K562 (cell line): Measurements from ENCODE around the gene DNAH10. TPM values are rescaled to one million over a fixed set of nuclear protein-coding genes. Genes with fewer than 3 reads are reported as not detected.
A peak's percentile ranks its signal among the peaks of the same experiment; 100 is the strongest.

ENCODE experiments used
- ATAC-seq: fragments of 200-7000 bp; cut with Tn5 transposase; 3 replicates; pipeline ENCODE4 v1.9.1; 2020; ENCODE audit warnings: moderate library complexity
- BruUV-seq: library from RNA; stranded (reverse); fragments of 400-500 nt; replicated peaks from 2 replicates; lab custom pipeline; 2021; lab: Mats Ljungman, UMichigan
- CTCF ChIA-PET: fragments of 300-600 bp; formaldehyde crosslinking; extraction: SDS; loops from one replicate; lab custom pipeline; 2021; ENCODE audit warnings: low intra/inter-chr PET ratio; lab: Yijun Ruan, JAX
- POLR2A ChIA-PET: fragments of 300-600, 350-650 bp; sonication (Branson Sonifier 250); formaldehyde crosslinking; extraction: SDS; loops from one replicate; lab custom pipeline; 2021; ENCODE audit warnings: antibody characterized with exemption, inconsistent platforms; lab: Yijun Ruan, JAX
- DNase-seq, 4 experiments: peaks; one replicate each; pipeline versions ENCODE4 v3.0.0 to v3.0.0-alpha.2; 2011 to 2018; ENCODE audit warnings: low spot score in 3 of 4, mixed read lengths in 3 of 4; ENCODE audit errors: extremely low read depth in 1 of 4
- FAIRE-seq: peaks from 2 replicates; lab custom pipeline; 2011; peaks lifted over from hg19 to GRCh38; lab: Jason Lieb, UNC
- H2AFZ ChIP-seq: 2 replicates; pipeline ENCODE4 v1.6.0; 2011; ENCODE audit warnings: low read depth, low read length, control low read depth, inconsistent platforms
- H3K27ac ChIP-seq: fragments of 200-600 bp; 3 replicates; pipeline ENCODE4 v1.8.0; 2011; ENCODE audit warnings: low read depth, mild to moderate bottlenecking, control low read depth, inconsistent platforms, low read length, moderate library complexity, mixed read lengths; ENCODE audit errors: extremely low read depth
- H3K27me3 ChIP-seq, 2 experiments: fragments of 300-600 bp in 1 of 2; 2 replicates in 1 of 2; 3 replicates in 1 of 2; pipeline versions ENCODE4 v1.6.0 to v1.8.0; 2011; ENCODE audit warnings: inconsistent platforms in 2 of 2, low read length in 2 of 2, mild to moderate bottlenecking in 1 of 2, mixed read lengths in 1 of 2, moderate library complexity in 1 of 2; ENCODE audit not compliant: control insufficient read depth in 2 of 2, insufficient read depth in 2 of 2
- H3K36me3 ChIP-seq: fragments of 300-600 bp; 3 replicates; pipeline ENCODE4 v1.8.0; 2011; ENCODE audit warnings: mild to moderate bottlenecking, low read length, inconsistent platforms; ENCODE audit not compliant: control insufficient read depth, insufficient read depth
- H3K4me1 ChIP-seq, 2 experiments: fragments of 200-600 bp in 1 of 2; replicated peaks in 1 of 2; 2 replicates in 1 of 2; 3 replicates in 1 of 2; pipeline versions ENCODE4 v1.5.1 to v1.8.0; 2011; ENCODE audit warnings: inconsistent platforms in 2 of 2, low read length in 2 of 2, mild to moderate bottlenecking in 1 of 2, mixed read lengths in 1 of 2, moderate library complexity in 1 of 2; ENCODE audit not compliant: control insufficient read depth in 2 of 2, insufficient read depth in 2 of 2
- H3K4me2 ChIP-seq: 2 replicates; pipeline ENCODE4 v1.6.1; 2011; ENCODE audit warnings: low read length, control low read depth, inconsistent platforms, mixed read lengths; ENCODE audit not compliant: insufficient read depth
- H3K4me3 ChIP-seq: fragments of 200-600 bp; sonication (generic), shearing (Covaris generic); 2 replicates; pipeline ENCODE4 v1.5.1; 2016; ENCODE audit warnings: control low read depth, inconsistent platforms
- H3K79me2 ChIP-seq: fragments of 200-600 bp; 3 replicates; pipeline ENCODE4 v1.8.0; 2011; ENCODE audit warnings: low read length, inconsistent platforms; ENCODE audit not compliant: control insufficient read depth, insufficient read depth
- H3K9ac ChIP-seq, 2 experiments: 2 replicates each; pipeline versions ENCODE4 v1.6.0 to v1.6.1; 2011; ENCODE audit warnings: low read depth in 2 of 2, low read length in 2 of 2, control low read depth in 1 of 2, inconsistent platforms in 1 of 2, mild to moderate bottlenecking in 1 of 2, mixed read lengths in 1 of 2; ENCODE audit not compliant: insufficient read depth in 1 of 2
- H3K9me1 ChIP-seq: one replicate; pipeline ENCODE4 v1.6.0; 2011; ENCODE audit warnings: inconsistent platforms, mild to moderate bottlenecking, low read length, moderate library complexity; ENCODE audit not compliant: control insufficient read depth, insufficient read depth
- H3K9me3 ChIP-seq: replicated peaks from 2 replicates; pipeline ENCODE4 v1.5.1; 2011; ENCODE audit warnings: low read depth, low read length, inconsistent platforms; ENCODE audit not compliant: control insufficient read depth, insufficient read depth
- H4K20me1 ChIP-seq: replicated peaks from 2 replicates; pipeline ENCODE4 v1.6.1; 2011; ENCODE audit warnings: low read length, inconsistent platforms, mixed read lengths; ENCODE audit not compliant: control insufficient read depth, insufficient read depth
- CCNT2 ChIP-seq: IDR thresholded peaks from 2 replicates; pipeline ENCODE4 v1.6.1; 2011; ENCODE audit warnings: borderline replicate concordance, low read depth, mild to moderate bottlenecking, moderate library complexity, mixed read lengths, low read length; ENCODE audit not compliant: insufficient read length; ENCODE audit errors: extremely low read depth
- HMGN3 ChIP-seq: IDR thresholded peaks from 2 replicates; pipeline ENCODE4 v1.6.1; 2011; ENCODE audit warnings: borderline replicate concordance, low read depth, mild to moderate bottlenecking, mixed read lengths, low read length; ENCODE audit not compliant: insufficient read length; ENCODE audit errors: extremely low read depth
- LEF1 ChIP-seq: fragments of 450-650 bp; IDR thresholded peaks from 2 replicates; pipeline ENCODE4 v1.6.1; 2016; ENCODE audit warnings: mild to moderate bottlenecking
- MTF1 ChIP-seq: fragments of 250-450 bp; sonication (Bioruptor Pico); IDR thresholded peaks from 2 replicates; pipeline ENCODE4 v1.9.0; 2021; ENCODE audit warnings: moderate library complexity, mild to moderate bottlenecking, inconsistent platforms, borderline replicate concordance
- STAG1 ChIP-seq: sonication (generic); formaldehyde crosslinking; IDR thresholded peaks from 2 replicates; pipeline ENCODE4 v1.5.0; 2020; ENCODE audit warnings: missing genetic modification reagents, borderline replicate concordance
- XRCC5 ChIP-seq: fragments of 200-400 bp; formaldehyde crosslinking; IDR thresholded peaks from 2 replicates; pipeline ENCODE4 v1.6.1; 2017; ENCODE audit warnings: low read depth, mild to moderate bottlenecking, low read length
- ZNF384 ChIP-seq: IDR thresholded peaks from 2 replicates; pipeline ENCODE4 v1.6.1; 2012; ENCODE audit warnings: low read depth, low read length, improper control_type of control experiment
- WGBS: fragments of 100-300 bp; shearing (Covaris generic); methylation state at CpG from one replicate; pipeline ENCODE4 v1.1.6; 2016; ENCODE audit warnings: low coverage, mixed read lengths; ENCODE audit not compliant: insufficient coverage; ENCODE audit errors: missing lambda C conversion rate; 5-methylcytosine and 5-hydroxymethylcytosine counted together
- in situ Hi-C: fragments of 300-500 bp; cut with MboI; formaldehyde crosslinking; loops from 4 replicates; pipeline ENCODE4 v1.15.0; 2018; ENCODE audit warnings: inconsistent platforms, mixed read lengths
- intact Hi-C: fragments of 100-400 bp; cut with micrococcal nuclease; formaldehyde crosslinking; loops from 2 replicates; pipeline ENCODE4 v1.14.2; 2022
- polyA plus RNA-seq, 8 experiments: library from polyadenylated mRNA; depleted of rRNA in 4 of 8; stranded (reverse) in 5 of 8; unstranded in 3 of 8; fragments of >200 nt; fragmentation: Nextera tagmentation in 2 of 8; fragmentation: Illumina TruSeq in 1 of 8; extraction: Ambion mirVana in 2 of 8; extraction: Trizol in 1 of 8; gene quantifications; 2 replicates each; pipeline versions ENCODE4 v1.2.1 to v1.2.3, GENCODE V29; 2011 to 2014; ENCODE audit warnings: inconsistent platforms in 1 of 8, missing spikeins in 1 of 8
- total RNA-seq, 7 experiments: library from RNA; depleted of rRNA in 6 of 7; stranded (reverse); fragments of >200 nt in 6 of 7; fragmentation: Illumina TruSeq in 2 of 7; extraction: Trizol in 2 of 7; gene quantifications; 2 replicates each; pipeline versions ENCODE4 v1.2.1 to v1.2.3, GENCODE V29; 2011 to 2021; ENCODE audit warnings: low replicate concordance in 1 of 7
- TF ChIP-seq, protein P1 (sequence below): sonication (generic); formaldehyde crosslinking; IDR thresholded peaks from 2 replicates; pipeline ENCODE4 v1.5.0; 2020; ENCODE audit warnings: missing genetic modification reagents
- TF ChIP-seq, protein P2 (sequence below), 2 experiments: fragments of 450-650 bp in 1 of 2; sonication (generic) in 1 of 2; formaldehyde crosslinking in 1 of 2; IDR thresholded peaks; 2 replicates each; pipeline versions ENCODE4 v1.7.1 to v1.9.0; 2016 to 2022; ENCODE audit warnings: inconsistent platforms in 1 of 2, mild to moderate bottlenecking in 1 of 2, missing genetic modification reagents in 1 of 2
- TF ChIP-seq, protein P3 (sequence below): fragments of 450-650 bp; IDR thresholded peaks from 2 replicates; pipeline ENCODE4 v1.6.1; 2017; ENCODE audit warnings: mild to moderate bottlenecking, moderate library complexity

The DNAH10 gene
- total and polyA plus RNA-seq, 9 of the 15 experiments (the other 6 are each of a cell fraction or from before 2014, with no cell fraction given): 0.01 to 0.06 (median 0.04) TPM; not detected in 1

DNA sequence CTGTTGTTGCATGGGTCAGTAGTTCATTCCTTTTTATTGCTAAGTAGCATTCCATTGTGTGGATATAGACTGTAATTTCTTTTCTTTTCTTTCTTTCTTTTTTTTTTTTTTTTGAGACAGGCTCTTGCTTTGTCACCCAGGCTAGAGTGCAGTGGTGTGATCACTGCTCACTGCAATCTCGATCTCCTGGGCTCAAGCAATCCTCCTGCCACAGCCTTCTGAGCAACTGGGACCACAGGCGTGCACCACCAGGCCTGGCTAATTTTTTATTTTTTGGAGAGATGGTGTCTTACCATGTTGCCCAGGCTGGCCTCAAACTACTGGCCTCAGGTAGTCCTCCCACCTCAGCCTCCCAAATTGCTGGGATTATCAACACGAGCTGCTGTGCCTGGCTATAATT lies 44.8 kb upstream of the DNAH10 start:
- Histone ChIP-seq H3K27me3 (no peaks in the 10 kb centered on the region), H3K4me3 (no peak overlapping the region), H3K4me1 (peaks cover 43 to 59% of the 10 kb centered on the region in 2 experiments), H3K36me3 (peaks cover 43% of the 10 kb centered on the region), H3K4me2 (no peak overlapping the region), H3K27ac (peak overlapping the region; percentile 40; the same call in 2 of the 3 replicates), H2AFZ (no peak overlapping the region), H4K20me1 (peaks cover 4% of the 10 kb centered on the region; the same call in 1 of the 2 replicates), H3K79me2 (peaks cover 80% of the 10 kb centered on the region), H3K9me3 (no peaks in the 10 kb centered on the region), H3K9ac (no peak overlapping the region), H3K9me1 (peaks cover 6% of the 10 kb centered on the region)
- DNase-seq (peak in 1 of 4 experiments; percentile 27), ATAC-seq (peak; percentile 4; the same call in 1 of the 3 replicates), FAIRE-seq (no peak)
- in situ Hi-C loops (no loop called here), intact Hi-C loops (loop anchor here (10.0 kb wide), 1 partner anchor 333 kb away; the partner anchor contains the start of gene KMT5A)
- no TSS peak for BruUV-seq
- 56% methylated on average over 3 of the region's 3 CpGs for WGBS
- ChIA-PET CTCF (no interaction called here), POLR2A (interaction anchor here (1.1 kb wide), 1 partner anchor 16 kb away, joined by 3 read pairs; no protein-coding TSS in a partner anchor)
- TF ChIP-seq LEF1: no peak
- TF ChIP-seq XRCC5: no peak
- no peak for TF ChIP-seq CCNT2
- TF ChIP-seq ZNF384: peak; percentile 64; the same call in 1 of the 2 replicates
- no peak for TF ChIP-seq MTF1 (CRISPR knock-in tag)
- TF ChIP-seq STAG1 (CRISPR knock-in tag): no peak
- TF ChIP-seq, protein P1, sequence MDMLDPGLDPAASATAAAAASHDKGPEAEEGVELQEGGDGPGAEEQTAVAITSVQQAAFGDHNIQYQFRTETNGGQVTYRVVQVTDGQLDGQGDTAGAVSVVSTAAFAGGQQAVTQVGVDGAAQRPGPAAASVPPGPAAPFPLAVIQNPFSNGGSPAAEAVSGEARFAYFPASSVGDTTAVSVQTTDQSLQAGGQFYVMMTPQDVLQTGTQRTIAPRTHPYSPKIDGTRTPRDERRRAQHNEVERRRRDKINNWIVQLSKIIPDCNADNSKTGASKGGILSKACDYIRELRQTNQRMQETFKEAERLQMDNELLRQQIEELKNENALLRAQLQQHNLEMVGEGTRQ (CRISPR knock-in tag): no peak
- TF ChIP-seq, protein P2, sequence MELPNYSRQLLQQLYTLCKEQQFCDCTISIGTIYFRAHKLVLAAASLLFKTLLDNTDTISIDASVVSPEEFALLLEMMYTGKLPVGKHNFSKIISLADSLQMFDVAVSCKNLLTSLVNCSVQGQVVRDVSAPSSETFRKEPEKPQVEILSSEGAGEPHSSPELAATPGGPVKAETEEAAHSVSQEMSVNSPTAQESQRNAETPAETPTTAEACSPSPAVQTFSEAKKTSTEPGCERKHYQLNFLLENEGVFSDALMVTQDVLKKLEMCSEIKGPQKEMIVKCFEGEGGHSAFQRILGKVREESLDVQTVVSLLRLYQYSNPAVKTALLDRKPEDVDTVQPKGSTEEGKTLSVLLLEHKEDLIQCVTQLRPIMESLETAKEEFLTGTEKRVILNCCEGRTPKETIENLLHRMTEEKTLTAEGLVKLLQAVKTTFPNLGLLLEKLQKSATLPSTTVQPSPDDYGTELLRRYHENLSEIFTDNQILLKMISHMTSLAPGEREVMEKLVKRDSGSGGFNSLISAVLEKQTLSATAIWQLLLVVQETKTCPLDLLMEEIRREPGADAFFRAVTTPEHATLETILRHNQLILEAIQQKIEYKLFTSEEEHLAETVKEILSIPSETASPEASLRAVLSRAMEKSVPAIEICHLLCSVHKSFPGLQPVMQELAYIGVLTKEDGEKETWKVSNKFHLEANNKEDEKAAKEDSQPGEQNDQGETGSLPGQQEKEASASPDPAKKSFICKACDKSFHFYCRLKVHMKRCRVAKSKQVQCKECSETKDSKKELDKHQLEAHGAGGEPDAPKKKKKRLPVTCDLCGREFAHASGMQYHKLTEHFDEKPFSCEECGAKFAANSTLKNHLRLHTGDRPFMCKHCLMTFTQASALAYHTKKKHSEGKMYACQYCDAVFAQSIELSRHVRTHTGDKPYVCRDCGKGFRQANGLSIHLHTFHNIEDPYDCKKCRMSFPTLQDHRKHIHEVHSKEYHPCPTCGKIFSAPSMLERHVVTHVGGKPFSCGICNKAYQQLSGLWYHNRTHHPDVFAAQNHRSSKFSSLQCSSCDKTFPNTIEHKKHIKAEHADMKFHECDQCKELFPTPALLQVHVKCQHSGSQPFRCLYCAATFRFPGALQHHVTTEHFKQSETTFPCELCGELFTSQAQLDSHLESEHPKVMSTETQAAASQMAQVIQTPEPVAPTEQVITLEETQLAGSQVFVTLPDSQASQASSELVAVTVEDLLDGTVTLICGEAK (IDR thresholded peaks at IDR 0.05): no peak
- TF ChIP-seq, protein P2 (CRISPR knock-in tag; IDR thresholded peaks at IDR 0.05): no peak
- no peak for TF ChIP-seq HMGN3
- TF ChIP-seq, protein P3, sequence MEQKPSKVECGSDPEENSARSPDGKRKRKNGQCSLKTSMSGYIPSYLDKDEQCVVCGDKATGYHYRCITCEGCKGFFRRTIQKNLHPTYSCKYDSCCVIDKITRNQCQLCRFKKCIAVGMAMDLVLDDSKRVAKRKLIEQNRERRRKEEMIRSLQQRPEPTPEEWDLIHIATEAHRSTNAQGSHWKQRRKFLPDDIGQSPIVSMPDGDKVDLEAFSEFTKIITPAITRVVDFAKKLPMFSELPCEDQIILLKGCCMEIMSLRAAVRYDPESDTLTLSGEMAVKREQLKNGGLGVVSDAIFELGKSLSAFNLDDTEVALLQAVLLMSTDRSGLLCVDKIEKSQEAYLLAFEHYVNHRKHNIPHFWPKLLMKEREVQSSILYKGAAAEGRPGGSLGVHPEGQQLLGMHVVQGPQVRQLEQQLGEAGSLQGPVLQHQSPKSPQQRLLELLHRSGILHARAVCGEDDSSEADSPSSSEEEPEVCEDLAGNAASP: no peak
